ENCODE results near the gene MYO18B.

MYO18B gene

DNA sequence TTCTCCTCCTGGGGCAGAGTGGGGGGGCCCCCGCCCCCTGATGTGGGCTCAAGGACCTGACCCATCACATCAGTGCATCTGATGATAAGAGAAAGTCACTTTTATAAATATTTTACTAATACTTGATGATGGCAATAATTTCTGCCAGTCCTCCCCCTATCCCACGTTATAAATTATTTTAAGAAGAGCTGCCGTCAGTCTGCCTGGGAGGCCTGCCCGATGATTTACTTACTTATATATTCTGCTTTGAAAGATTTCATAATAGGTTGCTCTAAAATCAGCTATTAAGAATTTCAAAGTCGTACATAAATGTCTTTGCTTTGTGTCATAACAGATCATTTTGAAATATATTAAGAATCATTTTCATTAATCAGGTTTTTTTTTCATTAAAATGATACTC lies 58.8 kb downstream of the MYO18B start:
- no peak for ATAC-seq
- TF ChIP-seq, protein P1, sequence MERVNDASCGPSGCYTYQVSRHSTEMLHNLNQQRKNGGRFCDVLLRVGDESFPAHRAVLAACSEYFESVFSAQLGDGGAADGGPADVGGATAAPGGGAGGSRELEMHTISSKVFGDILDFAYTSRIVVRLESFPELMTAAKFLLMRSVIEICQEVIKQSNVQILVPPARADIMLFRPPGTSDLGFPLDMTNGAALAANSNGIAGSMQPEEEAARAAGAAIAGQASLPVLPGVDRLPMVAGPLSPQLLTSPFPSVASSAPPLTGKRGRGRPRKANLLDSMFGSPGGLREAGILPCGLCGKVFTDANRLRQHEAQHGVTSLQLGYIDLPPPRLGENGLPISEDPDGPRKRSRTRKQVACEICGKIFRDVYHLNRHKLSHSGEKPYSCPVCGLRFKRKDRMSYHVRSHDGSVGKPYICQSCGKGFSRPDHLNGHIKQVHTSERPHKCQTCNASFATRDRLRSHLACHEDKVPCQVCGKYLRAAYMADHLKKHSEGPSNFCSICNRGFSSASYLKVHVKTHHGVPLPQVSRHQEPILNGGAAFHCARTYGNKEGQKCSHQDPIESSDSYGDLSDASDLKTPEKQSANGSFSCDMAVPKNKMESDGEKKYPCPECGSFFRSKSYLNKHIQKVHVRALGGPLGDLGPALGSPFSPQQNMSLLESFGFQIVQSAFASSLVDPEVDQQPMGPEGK (CRISPR knock-in tag; IDR thresholded peaks at IDR 0.05; ENCODE audit: borderline replicate concordance): no peak
- TF ChIP-seq, protein P2, sequence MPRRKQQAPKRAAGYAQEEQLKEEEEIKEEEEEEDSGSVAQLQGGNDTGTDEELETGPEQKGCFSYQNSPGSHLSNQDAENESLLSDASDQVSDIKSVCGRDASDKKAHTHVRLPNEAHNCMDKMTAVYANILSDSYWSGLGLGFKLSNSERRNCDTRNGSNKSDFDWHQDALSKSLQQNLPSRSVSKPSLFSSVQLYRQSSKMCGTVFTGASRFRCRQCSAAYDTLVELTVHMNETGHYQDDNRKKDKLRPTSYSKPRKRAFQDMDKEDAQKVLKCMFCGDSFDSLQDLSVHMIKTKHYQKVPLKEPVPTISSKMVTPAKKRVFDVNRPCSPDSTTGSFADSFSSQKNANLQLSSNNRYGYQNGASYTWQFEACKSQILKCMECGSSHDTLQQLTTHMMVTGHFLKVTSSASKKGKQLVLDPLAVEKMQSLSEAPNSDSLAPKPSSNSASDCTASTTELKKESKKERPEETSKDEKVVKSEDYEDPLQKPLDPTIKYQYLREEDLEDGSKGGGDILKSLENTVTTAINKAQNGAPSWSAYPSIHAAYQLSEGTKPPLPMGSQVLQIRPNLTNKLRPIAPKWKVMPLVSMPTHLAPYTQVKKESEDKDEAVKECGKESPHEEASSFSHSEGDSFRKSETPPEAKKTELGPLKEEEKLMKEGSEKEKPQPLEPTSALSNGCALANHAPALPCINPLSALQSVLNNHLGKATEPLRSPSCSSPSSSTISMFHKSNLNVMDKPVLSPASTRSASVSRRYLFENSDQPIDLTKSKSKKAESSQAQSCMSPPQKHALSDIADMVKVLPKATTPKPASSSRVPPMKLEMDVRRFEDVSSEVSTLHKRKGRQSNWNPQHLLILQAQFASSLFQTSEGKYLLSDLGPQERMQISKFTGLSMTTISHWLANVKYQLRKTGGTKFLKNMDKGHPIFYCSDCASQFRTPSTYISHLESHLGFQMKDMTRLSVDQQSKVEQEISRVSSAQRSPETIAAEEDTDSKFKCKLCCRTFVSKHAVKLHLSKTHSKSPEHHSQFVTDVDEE (CRISPR knock-in tag; IDR thresholded peaks at IDR 0.05): no peak
- no peak for TF ChIP-seq BACH2 (CRISPR knock-in tag; IDR thresholded peaks at IDR 0.05; ENCODE audit: borderline replicate concordance)
- no peak for TF ChIP-seq ISL1 (CRISPR knock-in tag; IDR thresholded peaks at IDR 0.05)
- TF ChIP-seq, protein P3, sequence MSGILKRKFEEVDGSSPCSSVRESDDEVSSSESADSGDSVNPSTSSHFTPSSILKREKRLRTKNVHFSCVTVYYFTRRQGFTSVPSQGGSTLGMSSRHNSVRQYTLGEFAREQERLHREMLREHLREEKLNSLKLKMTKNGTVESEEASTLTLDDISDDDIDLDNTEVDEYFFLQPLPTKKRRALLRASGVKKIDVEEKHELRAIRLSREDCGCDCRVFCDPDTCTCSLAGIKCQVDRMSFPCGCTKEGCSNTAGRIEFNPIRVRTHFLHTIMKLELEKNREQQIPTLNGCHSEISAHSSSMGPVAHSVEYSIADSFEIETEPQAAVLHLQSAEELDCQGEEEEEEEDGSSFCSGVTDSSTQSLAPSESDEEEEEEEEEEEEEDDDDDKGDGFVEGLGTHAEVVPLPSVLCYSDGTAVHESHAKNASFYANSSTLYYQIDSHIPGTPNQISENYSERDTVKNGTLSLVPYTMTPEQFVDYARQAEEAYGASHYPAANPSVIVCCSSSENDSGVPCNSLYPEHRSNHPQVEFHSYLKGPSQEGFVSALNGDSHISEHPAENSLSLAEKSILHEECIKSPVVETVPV (CRISPR knock-in tag; IDR thresholded peaks at IDR 0.05): no peak
- TF ChIP-seq ZNF565 (CRISPR knock-in tag; conservative IDR thresholded peaks at IDR 0.05; ENCODE audit: low read depth): no peak
- no peak for TF ChIP-seq TCF4 (CRISPR knock-in tag; IDR thresholded peaks at IDR 0.05; ENCODE audit: borderline replicate concordance)
- TF ChIP-seq TOX (CRISPR knock-in tag; IDR thresholded peaks at IDR 0.05; ENCODE audit: borderline replicate concordance): no peak
- TF ChIP-seq ARNTL (CRISPR knock-in tag; IDR thresholded peaks at IDR 0.05; ENCODE audit: borderline replicate concordance, low read depth): no peak
- TF ChIP-seq, protein P4, sequence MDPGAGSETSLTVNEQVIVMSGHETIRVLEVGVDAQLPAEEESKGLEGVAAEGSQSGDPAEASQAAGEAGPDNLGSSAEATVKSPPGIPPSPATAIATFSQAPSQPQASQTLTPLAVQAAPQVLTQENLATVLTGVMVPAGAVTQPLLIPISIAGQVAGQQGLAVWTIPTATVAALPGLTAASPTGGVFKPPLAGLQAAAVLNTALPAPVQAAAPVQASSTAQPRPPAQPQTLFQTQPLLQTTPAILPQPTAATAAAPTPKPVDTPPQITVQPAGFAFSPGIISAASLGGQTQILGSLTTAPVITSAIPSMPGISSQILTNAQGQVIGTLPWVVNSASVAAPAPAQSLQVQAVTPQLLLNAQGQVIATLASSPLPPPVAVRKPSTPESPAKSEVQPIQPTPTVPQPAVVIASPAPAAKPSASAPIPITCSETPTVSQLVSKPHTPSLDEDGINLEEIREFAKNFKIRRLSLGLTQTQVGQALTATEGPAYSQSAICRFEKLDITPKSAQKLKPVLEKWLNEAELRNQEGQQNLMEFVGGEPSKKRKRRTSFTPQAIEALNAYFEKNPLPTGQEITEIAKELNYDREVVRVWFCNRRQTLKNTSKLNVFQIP (CRISPR knock-in tag; IDR thresholded peaks at IDR 0.05; ENCODE audit: borderline replicate concordance, low read depth): no peak

DNA sequence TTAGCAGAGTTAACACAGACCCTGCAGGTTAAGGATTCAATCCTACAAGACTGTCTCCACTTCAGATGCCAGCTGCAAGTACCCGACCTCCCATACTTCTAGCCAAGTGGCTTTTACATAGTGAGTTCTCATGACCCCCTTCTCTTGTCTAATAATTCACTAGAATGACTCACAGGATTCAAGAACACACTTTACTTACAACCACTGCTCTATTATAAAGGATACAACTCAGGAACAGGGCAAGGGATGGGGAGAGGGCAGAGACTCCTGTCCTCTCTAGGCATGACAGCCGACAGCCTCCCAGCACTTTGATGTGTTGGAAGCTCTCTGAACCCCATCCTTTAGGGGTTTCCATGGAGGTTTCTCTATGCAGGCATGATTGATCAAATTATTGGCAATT lies 60.0 kb downstream of the MYO18B start:
- no peak for ATAC-seq
- TF ChIP-seq ZNF70 (CRISPR knock-in tag; IDR thresholded peaks at IDR 0.05): no peak
- TF ChIP-seq ARNTL (CRISPR knock-in tag; IDR thresholded peaks at IDR 0.05; ENCODE audit: borderline replicate concordance, low read depth): no peak

DNA sequence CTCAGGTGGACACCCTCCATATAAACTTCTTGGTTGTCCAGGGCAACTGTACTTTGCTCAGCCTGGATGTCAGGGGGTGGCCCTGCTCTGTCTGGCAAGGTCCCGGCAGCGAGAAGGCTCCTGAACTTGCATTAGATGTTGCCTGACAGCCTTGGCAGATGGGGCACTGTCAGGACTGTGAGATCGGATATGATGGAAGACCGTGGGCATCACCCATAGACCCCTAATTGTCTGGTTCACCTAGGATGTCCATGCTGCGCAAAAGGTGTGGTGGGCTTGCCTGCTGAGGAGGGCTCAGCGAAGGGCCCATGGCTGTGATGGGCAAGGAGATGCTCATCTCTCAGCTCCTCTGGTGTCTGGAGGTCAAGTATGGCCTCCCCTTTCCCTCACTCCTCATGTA lies 62.7 kb downstream of the MYO18B start:
- no peak for TF ChIP-seq ISL1 (CRISPR knock-in tag; IDR thresholded peaks at IDR 0.05)
- TF ChIP-seq SNAI2 (CRISPR knock-in tag; IDR thresholded peaks at IDR 0.05): no peak
- TF ChIP-seq GLIS3 (CRISPR knock-in tag; IDR thresholded peaks at IDR 0.05): no peak
- TF ChIP-seq, protein P2 (CRISPR knock-in tag; IDR thresholded peaks at IDR 0.05): no peak
- TF ChIP-seq ARNTL (CRISPR knock-in tag; IDR thresholded peaks at IDR 0.05; ENCODE audit: borderline replicate concordance, low read depth): no peak
- TF ChIP-seq, protein P1 (CRISPR knock-in tag; IDR thresholded peaks at IDR 0.05; ENCODE audit: borderline replicate concordance): no peak
- no peak for TF ChIP-seq CSDC2 (CRISPR knock-in tag; IDR thresholded peaks at IDR 0.05)
- TF ChIP-seq, protein P3 (CRISPR knock-in tag; IDR thresholded peaks at IDR 0.05): no peak
- TF ChIP-seq ZC3H10 (CRISPR knock-in tag; IDR thresholded peaks at IDR 0.05): no peak
- TF ChIP-seq ZFP30 (CRISPR knock-in tag; IDR thresholded peaks at IDR 0.05): no peak
- TF ChIP-seq TCF4 (CRISPR knock-in tag; IDR thresholded peaks at IDR 0.05; ENCODE audit: borderline replicate concordance): no peak
- no peak for TF ChIP-seq ZNF70 (CRISPR knock-in tag; IDR thresholded peaks at IDR 0.05)
- TF ChIP-seq, protein P4 (CRISPR knock-in tag; IDR thresholded peaks at IDR 0.05; ENCODE audit: borderline replicate concordance, low read depth): no peak
- no peak for ATAC-seq
